GM12878 (cell line): ENCODE results near the gene TMEM14B.

ENCODE experiments used
- CBX5 ChIP-seq: sonication (generic); IDR thresholded peaks from 2 replicates; pipeline ENCODE4 v1.6.1; 2016; ENCODE audit warnings: low read depth, moderate library complexity, mild to moderate bottlenecking, inconsistent platforms
- TF ChIP-seq, protein P1 (sequence below), 3 experiments: IDR thresholded peaks in 2 of 3; conservative IDR thresholded peaks in 1 of 3; 2 replicates each; pipeline ENCODE4 v1.5.1; 2011; ENCODE audit warnings: low read depth in 3 of 3, low read length in 3 of 3, mild to moderate bottlenecking in 3 of 3, control low read depth in 2 of 3, moderate library complexity in 2 of 3, inconsistent platforms in 1 of 3, mixed read lengths in 1 of 3; ENCODE audit not compliant: control insufficient read depth in 2 of 3, insufficient read depth in 1 of 3; ENCODE audit errors: extremely low read depth in 1 of 3

GRCh38 chr6:10800810-10801209, 53.2 kb downstream of the TMEM14B start:
- TF ChIP-seq, protein P1, sequence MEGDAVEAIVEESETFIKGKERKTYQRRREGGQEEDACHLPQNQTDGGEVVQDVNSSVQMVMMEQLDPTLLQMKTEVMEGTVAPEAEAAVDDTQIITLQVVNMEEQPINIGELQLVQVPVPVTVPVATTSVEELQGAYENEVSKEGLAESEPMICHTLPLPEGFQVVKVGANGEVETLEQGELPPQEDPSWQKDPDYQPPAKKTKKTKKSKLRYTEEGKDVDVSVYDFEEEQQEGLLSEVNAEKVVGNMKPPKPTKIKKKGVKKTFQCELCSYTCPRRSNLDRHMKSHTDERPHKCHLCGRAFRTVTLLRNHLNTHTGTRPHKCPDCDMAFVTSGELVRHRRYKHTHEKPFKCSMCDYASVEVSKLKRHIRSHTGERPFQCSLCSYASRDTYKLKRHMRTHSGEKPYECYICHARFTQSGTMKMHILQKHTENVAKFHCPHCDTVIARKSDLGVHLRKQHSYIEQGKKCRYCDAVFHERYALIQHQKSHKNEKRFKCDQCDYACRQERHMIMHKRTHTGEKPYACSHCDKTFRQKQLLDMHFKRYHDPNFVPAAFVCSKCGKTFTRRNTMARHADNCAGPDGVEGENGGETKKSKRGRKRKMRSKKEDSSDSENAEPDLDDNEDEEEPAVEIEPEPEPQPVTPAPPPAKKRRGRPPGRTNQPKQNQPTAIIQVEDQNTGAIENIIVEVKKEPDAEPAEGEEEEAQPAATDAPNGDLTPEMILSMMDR (IDR thresholded peaks at IDR 0.05 in 2 of 3, conservative IDR thresholded peaks at IDR 0.05 in 1 of 3; ENCODE audit: control insufficient read depth in 2 of 3, extremely low read depth in 1 of 3, insufficient read depth in 1 of 3, low read depth in 3 of 3, low read length in 3 of 3) = no peak
- no peak for TF ChIP-seq CBX5
